HG02840 (cell line): ENCODE results near the gene SPATA13.
A peak's percentile ranks its signal among the peaks of the same experiment; 100 is the strongest.

Experiments
- ATAC-seq: cut with Tn5 transposase; IDR thresholded peaks from one replicate; pipeline ENCODE4 v1.9.1; 2021; ENCODE audit warnings: mild to moderate bottlenecking, moderate library complexity, moderate number of reproducible peaks; ENCODE audit not compliant: unreplicated experiment, low FRiP score

SPATA13 gene

DNA sequence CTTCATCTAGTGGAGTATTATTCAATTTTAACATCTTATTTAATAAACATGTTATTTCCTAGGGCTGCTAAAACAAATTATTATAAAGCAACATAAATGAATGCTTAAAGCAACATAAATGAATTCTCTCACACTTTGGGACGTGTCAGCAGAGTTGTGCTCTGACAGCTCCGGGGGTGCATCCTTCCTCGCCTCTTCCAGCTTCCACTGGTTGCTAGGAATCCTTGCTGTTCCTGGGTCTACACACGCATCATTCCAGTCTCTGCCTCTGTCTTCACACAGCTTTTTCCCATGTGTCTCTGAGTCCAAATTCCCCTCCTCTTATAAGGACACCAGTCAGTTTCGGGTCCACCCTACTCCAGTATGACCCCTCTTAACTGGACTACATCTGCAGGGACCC is 21.6 kb upstream of the SPATA13 start:
- no peak for ATAC-seq

GRCh38 chr13:24141333-24141910 is 19.1 kb upstream of the SPATA13 start:
- ATAC-seq: no peak

DNA sequence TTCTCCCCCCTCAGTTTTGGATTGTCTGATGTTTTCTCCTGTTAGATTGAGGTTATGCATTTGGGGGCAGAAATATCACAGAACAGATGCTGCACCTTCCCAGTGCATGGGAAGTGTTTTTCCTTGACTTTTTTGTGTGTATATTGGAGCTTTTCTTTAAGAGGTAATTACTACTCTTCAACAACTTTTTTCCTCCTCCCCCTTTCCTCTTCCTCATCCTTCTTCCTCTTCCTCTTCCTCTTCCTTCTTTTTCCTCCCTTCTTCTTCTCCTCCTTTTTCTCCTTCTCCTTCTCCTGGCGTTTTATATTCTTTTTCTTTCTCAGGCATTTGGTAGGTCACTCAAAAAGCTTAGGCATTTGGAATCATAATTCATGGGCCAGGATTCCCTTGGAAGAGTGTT is 18.1 kb upstream of the SPATA13 start:
- ATAC-seq: no peak

GRCh38 chr13:24142886-24143285 is 17.6 kb upstream of the SPATA13 start:
- no peak for ATAC-seq

DNA sequence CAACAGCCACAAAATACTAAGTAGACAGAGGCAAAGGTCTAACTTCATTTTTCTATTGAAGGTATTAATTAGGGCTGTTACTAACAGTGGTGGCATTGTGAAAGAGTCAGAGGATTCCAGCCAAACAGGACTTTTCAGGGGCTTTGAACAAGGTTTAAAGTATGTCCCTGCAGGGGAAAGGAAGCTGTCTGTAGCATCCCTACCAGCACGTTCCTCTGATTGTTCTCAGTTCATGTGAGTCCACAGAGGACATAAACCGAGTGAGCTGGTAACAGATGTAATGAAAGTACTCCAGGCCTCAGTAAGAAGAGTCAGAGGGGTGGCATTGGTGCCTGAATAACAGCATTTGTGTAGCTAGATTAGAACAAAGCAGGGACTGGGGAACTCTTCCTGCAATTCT is 15.3 kb upstream of the SPATA13 start:
- no peak for ATAC-seq

DNA sequence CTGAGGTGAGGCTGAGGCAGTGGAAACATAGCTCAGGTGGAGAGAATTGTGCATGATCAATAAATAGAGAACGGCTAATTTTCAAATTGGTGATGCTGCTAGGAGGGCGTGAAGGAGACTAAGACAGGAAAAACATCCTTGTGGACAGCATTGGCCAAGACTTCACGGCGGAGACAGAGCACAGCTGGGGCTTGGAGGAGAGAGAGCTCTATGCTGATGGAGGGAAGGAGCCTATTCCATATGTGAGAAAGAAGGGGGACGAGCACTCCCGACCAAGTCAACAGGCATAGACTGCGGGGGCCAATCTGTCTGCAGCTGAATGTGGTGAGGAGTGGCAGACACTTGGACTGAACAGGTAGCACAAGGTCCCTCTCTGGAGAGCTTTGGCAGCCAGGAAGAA is 14.8 kb upstream of the SPATA13 start:
- ATAC-seq: no peak

GRCh38 chr13:24146961-24147569 is 13.5 kb upstream of the SPATA13 start:
- ATAC-seq: no peak

DNA sequence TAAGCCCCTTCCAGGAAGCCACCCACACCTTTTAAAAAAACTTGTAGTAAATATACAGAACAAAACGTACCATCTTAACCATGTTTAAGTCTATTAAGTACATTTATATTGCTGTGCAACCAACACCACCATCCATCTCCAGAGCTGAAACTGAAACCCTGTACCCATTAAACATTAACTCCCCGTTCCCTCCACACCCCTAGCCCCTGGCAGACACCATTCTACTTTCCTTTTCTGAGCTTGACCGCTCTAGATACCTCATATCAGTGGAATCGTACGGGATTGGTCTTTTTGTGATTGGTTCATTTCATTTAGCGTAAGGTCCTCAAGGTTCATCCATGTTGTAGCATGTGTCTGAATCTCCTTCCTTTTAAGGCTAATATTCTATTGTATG is 13.0 kb upstream of the SPATA13 start:
- ATAC-seq: peak; percentile 73

DNA sequence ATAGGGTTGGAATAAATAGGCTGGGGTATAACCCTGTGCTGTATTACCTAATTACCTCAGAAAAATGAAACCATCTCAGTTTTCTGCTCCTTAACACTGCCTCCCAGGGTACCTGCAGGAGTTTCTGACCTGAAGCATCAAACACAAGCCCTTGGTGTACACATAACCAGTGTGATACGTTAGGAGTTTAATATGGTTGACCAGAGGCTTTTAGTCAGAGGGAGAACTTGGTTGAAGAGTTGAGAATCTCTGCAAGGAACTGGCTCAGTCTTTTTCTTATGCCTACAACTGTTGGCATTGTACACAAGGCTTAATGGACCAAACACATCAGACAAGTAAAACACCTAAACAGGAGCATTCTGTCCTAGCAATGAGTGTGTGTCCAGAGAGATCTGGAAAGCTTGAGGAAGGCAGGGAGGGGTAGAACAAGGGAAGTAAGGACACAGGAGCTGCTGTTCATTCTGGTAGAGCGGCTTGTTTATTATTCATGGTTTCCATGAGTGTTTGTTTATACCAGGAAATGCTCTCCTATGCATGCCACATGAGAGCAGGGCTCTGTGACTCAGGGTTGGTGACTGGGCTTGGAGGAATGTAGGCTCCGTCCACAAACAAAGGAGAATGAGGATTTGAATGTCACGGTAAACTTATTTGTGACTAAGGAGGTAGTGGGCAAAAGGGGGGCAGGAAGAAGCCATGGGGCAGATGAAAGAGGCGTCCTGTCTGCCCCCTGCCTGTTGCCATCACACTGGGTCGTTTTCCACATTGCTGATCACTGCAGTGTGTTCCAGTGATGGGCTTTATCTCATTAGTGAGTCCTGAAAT is 11.9 kb upstream of the SPATA13 start:
- ATAC-seq: no peak

DNA sequence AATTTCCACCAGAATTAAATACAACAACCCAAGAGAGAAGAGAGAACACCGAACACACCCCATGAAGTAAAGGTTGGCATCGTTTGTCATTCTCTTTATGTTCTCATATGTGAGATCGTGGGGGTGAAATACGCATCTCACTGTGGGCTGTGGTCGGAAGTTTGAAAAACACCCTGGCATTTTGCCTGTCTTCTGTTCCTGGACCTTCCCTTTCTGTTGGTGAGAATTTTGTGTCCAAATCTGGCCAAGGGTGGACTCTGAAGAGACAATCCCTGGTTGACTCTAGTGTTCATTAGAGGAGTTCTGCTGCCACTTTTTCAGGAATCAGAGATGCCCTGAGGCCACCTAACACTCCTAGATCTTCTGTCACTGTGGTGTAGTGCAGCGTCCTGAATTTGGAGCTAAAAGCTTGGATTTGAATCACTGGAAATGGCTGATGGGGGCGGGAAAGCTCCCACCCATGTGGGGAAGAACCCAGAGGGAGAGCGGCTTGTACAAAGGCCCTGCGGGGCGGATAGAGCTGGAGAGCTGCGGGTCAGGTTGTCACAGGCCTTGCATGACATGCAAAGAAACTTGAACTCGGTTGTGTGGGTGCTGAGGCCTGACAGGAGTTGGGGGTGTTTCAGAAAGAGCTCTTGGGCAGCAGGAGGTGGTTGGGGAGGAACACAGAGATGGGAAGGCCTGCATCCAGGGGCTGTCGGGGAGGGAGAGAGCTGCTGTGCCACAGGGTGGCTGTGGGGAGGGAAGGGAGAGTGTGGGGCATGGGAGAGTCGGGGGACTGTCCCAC is 11.1 kb upstream of the SPATA13 start:
- no peak for ATAC-seq

GRCh38 chr13:24150572-24150971 is 9.9 kb upstream of the SPATA13 start:
- ATAC-seq: no peak

DNA sequence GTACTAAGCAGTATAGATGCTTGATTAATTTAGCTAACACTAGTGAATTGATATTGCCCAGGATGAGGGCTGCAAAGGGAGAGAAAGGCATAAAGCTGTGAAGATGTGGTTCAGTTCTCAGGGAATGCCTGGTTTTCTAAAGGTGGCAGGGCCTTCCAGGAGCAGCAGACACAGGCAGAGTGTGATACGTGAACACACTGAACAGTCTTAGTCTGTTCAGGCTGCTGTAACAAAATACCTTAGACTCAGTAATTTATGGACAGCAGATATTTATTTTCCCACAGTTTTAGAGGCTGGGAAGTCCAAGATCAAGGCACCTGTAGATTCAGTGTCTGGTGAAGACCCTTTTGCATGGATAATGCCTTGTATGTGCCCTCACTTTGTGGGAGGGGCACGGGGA is 8.7 kb upstream of the SPATA13 start:
- ATAC-seq: no peak

DNA sequence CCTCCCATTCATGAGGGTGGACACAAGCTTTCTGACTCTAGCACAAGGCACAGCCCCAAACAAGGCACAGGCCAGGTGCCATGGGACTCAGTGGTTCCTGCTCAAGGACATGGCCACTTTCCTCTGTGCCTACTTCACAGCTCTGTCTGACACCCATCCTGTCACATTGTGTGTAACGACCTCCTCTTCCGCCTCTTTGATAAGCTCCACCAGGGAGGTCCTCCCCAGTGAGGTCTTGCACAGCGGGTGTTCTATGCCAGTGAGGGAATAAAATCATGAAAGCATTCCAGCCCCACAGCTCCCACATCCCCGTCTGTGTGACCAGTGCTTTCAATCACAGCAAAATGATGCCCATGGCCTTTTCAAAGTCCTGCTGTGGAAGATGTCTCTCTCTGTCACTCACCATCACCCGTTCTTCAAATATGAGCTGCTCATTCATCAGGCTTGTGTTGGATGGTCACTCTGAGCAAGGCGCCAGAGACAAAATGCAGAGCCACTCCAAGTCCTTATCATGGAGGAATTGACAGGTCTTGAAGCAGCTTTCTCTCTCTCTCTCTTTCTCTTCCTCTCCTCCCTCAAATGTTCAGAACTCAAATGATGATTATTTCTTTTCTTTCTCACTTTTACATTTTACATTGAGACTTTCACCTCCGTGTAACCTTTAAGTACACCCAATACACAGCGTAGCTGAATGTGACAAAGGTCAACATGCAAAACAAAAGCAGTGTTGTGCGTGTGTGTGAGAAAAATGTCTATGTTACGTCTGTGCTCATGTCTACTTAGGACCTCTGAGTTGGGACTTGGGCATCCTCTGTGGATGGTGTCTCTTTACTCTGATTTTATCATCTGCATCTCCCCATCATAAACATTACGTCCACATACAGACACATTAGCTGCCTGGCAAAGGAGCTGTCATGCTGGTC is 8.0 kb upstream of the SPATA13 start:
- no peak for ATAC-seq

GRCh38 chr13:24153347-24153746 is 7.2 kb upstream of the SPATA13 start:
- no peak for ATAC-seq

GRCh38 chr13:24153979-24154701 is 6.4 kb upstream of the SPATA13 start:
- no peak for ATAC-seq

GRCh38 chr13:24159357-24159756 is 1.2 kb upstream of the SPATA13 start:
- ATAC-seq: no peak

DNA sequence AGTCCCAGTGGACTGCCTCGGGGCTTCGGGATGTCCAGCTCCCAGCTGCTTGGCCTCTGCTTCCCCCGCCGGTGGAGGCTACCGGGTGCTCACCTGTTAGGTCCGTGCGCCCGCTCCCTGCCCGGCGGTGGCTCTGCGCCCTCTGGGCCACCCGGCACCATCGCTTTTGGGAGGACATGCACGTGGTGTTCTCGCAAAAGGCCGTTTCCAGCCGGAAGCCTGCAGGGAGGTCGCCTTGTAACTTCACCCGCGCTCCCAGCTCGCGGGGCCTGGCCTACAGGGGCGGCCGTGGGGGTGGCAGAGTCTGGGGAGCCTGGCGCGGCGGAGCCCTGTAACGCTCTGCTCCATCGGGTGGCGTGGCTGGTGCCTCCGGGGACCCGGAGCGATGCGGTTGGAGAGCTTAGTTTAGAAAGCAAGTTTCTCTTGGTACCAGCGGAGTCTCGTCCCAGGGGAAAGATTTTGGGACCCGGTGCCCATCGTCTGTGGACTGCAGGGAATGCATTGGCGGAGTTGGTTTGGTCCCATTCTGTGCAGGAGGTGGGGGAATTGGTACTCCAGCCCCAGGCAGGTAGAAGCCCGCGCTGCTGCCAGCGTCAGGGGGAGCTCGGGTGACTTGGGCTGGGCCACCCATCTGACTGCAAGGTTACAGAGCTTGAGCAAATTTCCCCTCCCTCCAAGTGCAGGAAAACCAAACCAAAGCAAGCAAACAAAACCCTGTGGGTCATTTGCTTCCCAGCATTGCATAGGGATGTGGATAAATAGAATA is 673 bp downstream of the SPATA13 start:
- ATAC-seq: peak; percentile 43

- no peak for ATAC-seq
These were observed 1.5 kb downstream of the SPATA13 start for GRCh38 chr13:24161980-24162525.
